Uterus (tissue), 4 donors: ENCODE measurements around the gene DIAPH3. TPM values are rescaled to one million over a fixed set of nuclear protein-coding genes. Genes with fewer than 3 reads are reported as not detected.

ENCODE experiments used
- DNase-seq, 2 donors: peaks; one replicate each; pipeline ENCODE4 v3.0.0-alpha.2; 2019 to 2020
- H3K27ac ChIP-seq, 2 donors: fragments of 200-600 bp; sonication (generic); 1 replicate in 1 of 2; 2 replicates in 1 of 2; pipeline ENCODE4 v1.5.1; 2016 to 2018
- H3K27me3 ChIP-seq, 2 donors: fragments of 200-600 bp; sonication (generic); one replicate each; pipeline ENCODE4 v1.5.1; 2018 to 2019; ENCODE audit warnings: control low read depth in 1 of 2
- H3K36me3 ChIP-seq, 2 donors: fragments of 200-600 bp; sonication (generic); one replicate each; pipeline ENCODE4 v1.5.1; 2019; ENCODE audit warnings: control low read depth in 1 of 2
- H3K4me1 ChIP-seq, 2 donors: fragments of 200-600 bp; sonication (generic); one replicate each; pipeline ENCODE4 v1.5.1; 2018 to 2019; ENCODE audit warnings: control low read depth in 1 of 2
- H3K4me3 ChIP-seq, 2 donors: fragments of 200-600 bp; sonication (generic); 1 replicate in 1 of 2; 2 replicates in 1 of 2; pipeline ENCODE4 v1.5.1; 2018 to 2019; ENCODE audit warnings: mild to moderate bottlenecking in 1 of 2
- H3K9me3 ChIP-seq, 2 donors: fragments of 200-600 bp; sonication (generic); one replicate each; pipeline ENCODE4 v1.5.1; 2019; ENCODE audit warnings: control low read depth in 1 of 2
- CTCF ChIP-seq, 4 experiments: fragments of 200-600 bp in 2 of 4; fragments of 450-650 bp in 2 of 4; sonication (generic) in 2 of 4; IDR thresholded peaks; one replicate each; pipeline ENCODE4 v1.5.1; 2016 to 2019; ENCODE audit warnings: antibody characterized with exemption in 4 of 4, mild to moderate bottlenecking in 2 of 4, moderate library complexity in 1 of 4
- POLR2A ChIP-seq, 2 donors: fragments of 450-650 bp; IDR thresholded peaks; one replicate each; pipeline ENCODE4 v1.6.1; 2016; ENCODE audit warnings: antibody characterized with exemption in 2 of 2, mild to moderate bottlenecking in 1 of 2, moderate library complexity in 1 of 2
- intact Hi-C: fragments of 100-400 bp; cut with DNase I; formaldehyde crosslinking; loops from one replicate; pipeline ENCODE4 v1.15.1; 2023; ENCODE audit warnings: low total_unique reads
- total RNA-seq, 4 donors: library from RNA; depleted of rRNA in 3 of 4; stranded (reverse); fragments of >200 nt in 3 of 4; gene quantifications; one replicate each; pipeline versions ENCODE4 v1.1.0 to v1.2.4, GENCODE V29; 2014 to 2023
- donor health status: DM: yes; HTN: yes; CAD: no.

Gene DIAPH3
- total RNA-seq, 4 donors from 2014 or later: 11.4 TPM; not detected in 3

DNA sequence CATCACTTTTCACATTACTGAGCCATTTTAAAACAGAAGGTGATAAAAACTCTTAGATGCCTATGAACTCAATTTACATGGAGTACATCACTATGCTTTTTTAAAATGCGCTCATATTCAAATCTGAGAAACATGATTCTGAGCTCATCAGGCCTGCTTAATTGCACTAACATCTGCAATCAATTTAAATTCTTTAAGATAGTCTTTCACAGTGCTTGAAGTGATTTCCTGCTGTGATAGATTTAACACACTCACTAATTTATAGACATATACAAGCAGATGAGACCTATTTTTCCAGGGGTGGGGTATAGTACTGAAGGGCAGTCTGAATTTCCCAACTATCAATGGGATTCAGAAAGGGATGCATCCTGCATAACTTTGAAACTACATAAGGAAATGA is 82.9 kb downstream of the DIAPH3 start:
- H3K4me1 ChIP-seq: no peaks in the 10 kb centered on the region
- no peaks in the 10 kb centered on the region for H3K9me3 ChIP-seq
- H3K4me3 ChIP-seq: no peak overlapping the region
- no peaks in the 10 kb centered on the region for H3K27me3 ChIP-seq
- TF ChIP-seq CTCF (IDR thresholded peaks at IDR 0.05) (no peak), POLR2A (IDR thresholded peaks at IDR 0.05) (no peak)
- no peak overlapping the region for H3K27ac ChIP-seq
- no peak for DNase-seq
- intact Hi-C loops: no loop called here
- H3K36me3 ChIP-seq: no peaks in the 10 kb centered on the region

DNA sequence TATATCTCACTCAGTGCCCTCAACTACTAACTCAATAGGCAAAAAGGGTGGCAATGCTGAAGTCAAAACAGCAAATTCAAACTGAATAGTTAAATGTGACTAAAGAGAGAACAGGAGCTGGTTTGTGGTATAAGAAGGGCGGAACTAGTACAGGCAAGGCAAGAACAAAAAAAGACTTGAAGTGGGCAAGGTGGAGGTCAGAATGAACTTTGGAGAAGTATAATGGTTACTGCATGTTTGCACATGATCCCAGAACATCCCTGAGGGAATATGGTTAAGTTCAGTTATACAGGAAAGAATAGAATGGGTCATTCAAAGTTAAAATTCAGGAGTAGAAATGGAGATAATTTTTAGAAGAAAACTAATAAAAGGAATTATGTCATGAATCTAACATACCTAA is 85.5 kb downstream of the DIAPH3 start:
- no peaks in the 10 kb centered on the region for H3K27me3 ChIP-seq
- no peaks in the 10 kb centered on the region for H3K9me3 ChIP-seq
- H3K4me3 ChIP-seq: no peak overlapping the region
- no peak for DNase-seq
- intact Hi-C loops: no loop called here
- H3K4me1 ChIP-seq: no peaks in the 10 kb centered on the region
- no peaks in the 10 kb centered on the region for H3K36me3 ChIP-seq
- no peak overlapping the region for H3K27ac ChIP-seq
- no peak for TF ChIP-seq POLR2A (IDR thresholded peaks at IDR 0.05)
- no peak for TF ChIP-seq CTCF (IDR thresholded peaks at IDR 0.05)

- intact Hi-C loops: no loop called here
These were observed 87.9 kb downstream of the DIAPH3 start for GRCh38 chr13:60075850-60076249.

GRCh38 chr13:60074397-60074796 is 89.3 kb downstream of the DIAPH3 start:
- H3K4me1 ChIP-seq: no peaks in the 10 kb centered on the region
- no peak overlapping the region for H3K4me3 ChIP-seq
- no peak for TF ChIP-seq POLR2A (IDR thresholded peaks at IDR 0.05)
- H3K9me3 ChIP-seq: no peaks in the 10 kb centered on the region
- intact Hi-C loops: no loop called here
- no peaks in the 10 kb centered on the region for H3K27me3 ChIP-seq
- DNase-seq: no peak
- H3K27ac ChIP-seq: no peak overlapping the region
- no peaks in the 10 kb centered on the region for H3K36me3 ChIP-seq

More at GRCh38 chr13:60075850-60076249, 87.9 kb downstream of the DIAPH3 start:
- Histone ChIP-seq H3K9me3 (no peaks in the 10 kb centered on the region), H3K4me1 (no peaks in the 10 kb centered on the region), H3K27me3 (no peaks in the 10 kb centered on the region), H3K27ac (no peak overlapping the region), H3K4me3 (no peak overlapping the region), H3K36me3 (no peaks in the 10 kb centered on the region)
- no peak for DNase-seq
- no peak for TF ChIP-seq POLR2A (IDR thresholded peaks at IDR 0.05)
- no peak for TF ChIP-seq CTCF (IDR thresholded peaks at IDR 0.05)

GRCh38 chr13:60066226-60066625 is 97.5 kb downstream of the DIAPH3 start:
- Histone ChIP-seq H3K27me3 (no peaks in the 10 kb centered on the region), H3K36me3 (no peaks in the 10 kb centered on the region), H3K4me3 (no peak overlapping the region), H3K27ac (no peak overlapping the region), H3K4me1 (no peaks in the 10 kb centered on the region), H3K9me3 (no peaks in the 10 kb centered on the region)
- TF ChIP-seq POLR2A (IDR thresholded peaks at IDR 0.05): no peak
- no peak for TF ChIP-seq CTCF (IDR thresholded peaks at IDR 0.05)
- no peak for DNase-seq
- intact Hi-C loops: no loop called here

- no peaks in the 10 kb centered on the region for H3K9me3 ChIP-seq
These were observed 101.2 kb downstream of the DIAPH3 start for GRCh38 chr13:60062502-60062901.

More at GRCh38 chr13:60062502-60062901, 101.2 kb downstream of the DIAPH3 start:
- Histone ChIP-seq H3K36me3 (no peaks in the 10 kb centered on the region), H3K4me1 (no peaks in the 10 kb centered on the region), H3K27ac (no peak overlapping the region), H3K27me3 (no peaks in the 10 kb centered on the region), H3K4me3 (no peak overlapping the region)
- intact Hi-C loops: no loop called here
- no peak for DNase-seq
- no peak for TF ChIP-seq POLR2A (IDR thresholded peaks at IDR 0.05)
- TF ChIP-seq CTCF (IDR thresholded peaks at IDR 0.05): no peak
